Measurements from ENCODE around the gene ZNF763.
"Not testable (repeated sequence)": the region's sequence is repeated elsewhere in the genome, so short reads cannot be mapped to it uniquely, and the experiment has no call there.

Gene ZNF763

GRCh38 chr19:11964858-11965645, at the start of gene ZNF763:
TSS of gene ZNF763 (plus strand) at chr19:11965040. CDS start at chr19:11965209, 169 bp downstream.
- Histone ChIP-seq H3K9ac (ENCODE audit: insufficient read length, low read depth) (peak within 1 kb of the TSS; percentile 77), H3K27me3 (ENCODE audit: insufficient read depth, insufficient read length) (peaks cover 12% of the 10 kb centered on the region), H3K9me3 (ENCODE audit: insufficient read depth, low read length) (no peaks in the 10 kb centered on the region), H3K4me3 (ENCODE audit: insufficient read length, low read depth) (peak within 1 kb of the TSS; percentile 67), H3K36me3 (ENCODE audit: insufficient read depth, insufficient read length, low read length) (no peaks in the 10 kb centered on the region), H3K4me1 (ENCODE audit: insufficient read depth, insufficient read length) (no peaks in the 10 kb centered on the region)
- no peak for TF ChIP-seq YY1 (IDR thresholded peaks at IDR 0.05; ENCODE audit: insufficient read depth, insufficient read length)
- TF ChIP-seq ZNF274 (IDR thresholded peaks at IDR 0.05; ENCODE audit: low read depth, low read length), result no peak
- TF ChIP-seq SUZ12 (IDR thresholded peaks at IDR 0.05; ENCODE audit: extremely low read depth, insufficient read depth, insufficient read length), result no peak
- DNase-seq (ENCODE audit: low read depth, low spot score), result peak; percentile 91

DNA sequence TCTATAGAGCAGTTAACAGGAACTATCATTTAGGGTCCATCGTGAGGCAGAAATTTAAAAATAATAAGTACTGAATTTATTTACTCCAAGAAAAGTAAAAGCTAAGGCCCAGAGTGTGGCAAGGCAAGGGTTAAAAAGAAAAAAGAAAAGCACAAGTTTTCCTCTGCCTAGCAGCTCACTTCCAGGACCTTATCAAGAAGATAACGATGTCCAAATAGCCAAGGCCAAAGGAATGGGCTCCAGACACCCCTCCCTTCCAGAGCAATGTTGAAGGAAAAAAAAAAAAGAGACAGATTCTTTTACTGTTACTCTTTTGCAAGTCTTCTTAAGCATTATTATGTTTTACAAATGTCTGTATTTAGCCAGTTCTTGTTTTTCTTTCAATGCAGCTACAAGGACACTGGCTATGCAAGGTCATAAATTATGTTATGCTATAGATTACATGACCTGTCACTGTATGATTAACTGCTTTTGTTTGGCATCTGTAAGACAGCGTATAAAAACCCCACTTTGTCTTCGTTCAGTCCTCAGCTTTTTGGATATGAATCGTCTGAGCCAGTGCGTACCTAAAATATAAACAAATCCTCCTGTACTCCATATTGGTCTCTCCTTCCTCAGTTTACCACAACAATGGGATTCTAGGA, 42.9 kb upstream of the ZNF763 start:
- peaks cover 4% of the 10 kb centered on the region for H3K4me1 ChIP-seq (ENCODE audit: insufficient read depth, insufficient read length)
- H3K9me3 ChIP-seq (ENCODE audit: insufficient read depth, low read length), result no peaks in the 10 kb centered on the region
- no peak overlapping the region for H3K4me3 ChIP-seq (ENCODE audit: insufficient read length, low read depth)
- H3K9ac ChIP-seq (ENCODE audit: insufficient read length, low read depth), result no peak overlapping the region
- no peak for TF ChIP-seq YY1 (IDR thresholded peaks at IDR 0.05; ENCODE audit: insufficient read depth, insufficient read length)
- H3K36me3 ChIP-seq (ENCODE audit: insufficient read depth, insufficient read length, low read length), result peaks cover 4% of the 10 kb centered on the region
- no peak for DNase-seq (ENCODE audit: low read depth, low spot score)
- H3K27me3 ChIP-seq (ENCODE audit: insufficient read depth, insufficient read length), result no peaks in the 10 kb centered on the region

- peak; percentile 87 for DNase-seq (ENCODE audit: low read depth, low spot score)
- H3K4me3 ChIP-seq (ENCODE audit: insufficient read length, low read depth), result peak within 1 kb of the TSS; percentile 83
- peaks cover 4% of the 10 kb centered on the region for H3K4me1 ChIP-seq (ENCODE audit: insufficient read depth, insufficient read length)
- peaks cover 18% of the 10 kb centered on the region for H3K36me3 ChIP-seq (ENCODE audit: insufficient read depth, insufficient read length, low read length)
- no peak for TF ChIP-seq ZNF274 (IDR thresholded peaks at IDR 0.05; ENCODE audit: low read depth, low read length)
- no peak for TF ChIP-seq SUZ12 (IDR thresholded peaks at IDR 0.05; ENCODE audit: extremely low read depth, insufficient read depth, insufficient read length)
- TF ChIP-seq YY1 (IDR thresholded peaks at IDR 0.05; ENCODE audit: insufficient read depth, insufficient read length), result no peak
- H3K9me3 ChIP-seq (ENCODE audit: insufficient read depth, low read length), result peaks cover 5% of the 10 kb centered on the region; the same call in 1 of the 2 replicates
- H3K9ac ChIP-seq (ENCODE audit: insufficient read length, low read depth), result peak within 1 kb of the TSS; percentile 99
- H3K27me3 ChIP-seq (ENCODE audit: insufficient read depth, insufficient read length), result no peaks in the 10 kb centered on the region
Observed at GRCh38 chr19:11924886-11925650, 39.8 kb upstream of the ZNF763 start, which contains the start of gene ZNF700. TSS of gene ZNF700 (plus strand) at chr19:11925107. CDS start at chr19:11925211, 104 bp downstream.

GRCh38 chr19:11925651-11926187, 39.1 kb upstream of the ZNF763 start:
- H3K4me1 ChIP-seq (ENCODE audit: insufficient read depth, insufficient read length); DNase-seq (ENCODE audit: low read depth, low spot score); H3K27me3 ChIP-seq (ENCODE audit: insufficient read depth, insufficient read length); H3K9me3 ChIP-seq (ENCODE audit: insufficient read depth, low read length): not testable (repeated sequence)
- Histone ChIP-seq H3K9ac (ENCODE audit: insufficient read length, low read depth) (peak overlapping the region; percentile 99), H3K4me3 (ENCODE audit: insufficient read length, low read depth) (peak overlapping the region; percentile 83), H3K36me3 (ENCODE audit: insufficient read depth, insufficient read length, low read length) (peaks cover 23% of the 10 kb centered on the region)

DNA sequence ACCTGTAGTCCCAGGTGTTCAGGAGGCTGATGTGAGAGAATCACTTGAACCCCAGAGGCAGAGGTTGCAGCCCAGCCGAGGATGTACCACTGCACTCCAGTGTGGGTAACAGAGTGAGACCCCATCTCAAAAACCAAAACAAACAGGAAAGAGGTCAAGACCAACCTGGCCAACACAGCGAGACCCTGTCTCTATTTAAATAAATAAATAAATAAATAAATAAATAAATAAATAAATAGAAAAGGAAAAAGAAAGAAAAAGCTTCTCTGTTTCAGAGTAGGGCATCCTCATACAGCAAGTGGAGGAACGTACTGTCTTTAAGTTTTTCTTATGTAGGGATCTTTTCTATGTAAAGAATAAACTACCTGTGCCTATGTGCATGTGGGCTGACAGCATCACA, 37.6 kb upstream of the ZNF763 start:
- no peaks in the 10 kb centered on the region for H3K27me3 ChIP-seq (ENCODE audit: insufficient read depth, insufficient read length)
- peaks cover 5% of the 10 kb centered on the region; the same call in 1 of the 2 replicates for H3K9me3 ChIP-seq (ENCODE audit: insufficient read depth, low read length)
- H3K4me1 ChIP-seq (ENCODE audit: insufficient read depth, insufficient read length), result peaks cover 4% of the 10 kb centered on the region
- DNase-seq (ENCODE audit: low read depth, low spot score), result no peak
- TF ChIP-seq YY1 (IDR thresholded peaks at IDR 0.05; ENCODE audit: insufficient read depth, insufficient read length) (no peak), ZNF274 (IDR thresholded peaks at IDR 0.05; ENCODE audit: low read depth, low read length) (no peak), SUZ12 (IDR thresholded peaks at IDR 0.05; ENCODE audit: extremely low read depth, insufficient read depth, insufficient read length) (no peak)
- H3K36me3 ChIP-seq (ENCODE audit: insufficient read depth, insufficient read length, low read length), result peaks cover 26% of the 10 kb centered on the region
- no peak overlapping the region for H3K4me3 ChIP-seq (ENCODE audit: insufficient read length, low read depth)
- no peak overlapping the region for H3K9ac ChIP-seq (ENCODE audit: insufficient read length, low read depth)

DNA sequence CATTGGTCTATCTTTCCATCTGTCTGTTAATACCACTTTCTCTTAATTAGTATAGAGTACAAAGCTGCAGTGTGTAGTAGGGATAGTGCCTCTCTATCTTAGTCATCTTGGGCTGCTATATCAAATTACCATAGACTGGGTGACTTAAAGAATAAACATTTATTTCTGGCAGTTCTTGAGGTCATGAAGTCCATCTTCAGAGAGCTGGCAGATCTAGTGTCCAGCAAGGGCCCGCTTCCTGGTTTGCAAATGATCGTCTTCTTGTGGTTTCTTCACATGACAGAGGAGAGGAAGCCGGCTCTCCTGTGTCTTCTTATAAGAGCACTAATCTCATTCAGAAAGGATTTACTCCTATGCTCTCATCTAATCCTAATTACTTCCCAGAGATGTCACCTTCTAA, 33.8 kb upstream of the ZNF763 start:
- Histone ChIP-seq H3K9ac (ENCODE audit: insufficient read length, low read depth) (no peak overlapping the region), H3K27me3 (ENCODE audit: insufficient read depth, insufficient read length) (no peaks in the 10 kb centered on the region), H3K4me3 (ENCODE audit: insufficient read length, low read depth) (no peak overlapping the region), H3K4me1 (ENCODE audit: insufficient read depth, insufficient read length) (no peaks in the 10 kb centered on the region), H3K36me3 (ENCODE audit: insufficient read depth, insufficient read length, low read length) (peaks cover 33% of the 10 kb centered on the region), H3K9me3 (ENCODE audit: insufficient read depth, low read length) (peaks cover 24% of the 10 kb centered on the region; the same call in 1 of the 2 replicates)
- no peak for TF ChIP-seq SUZ12 (IDR thresholded peaks at IDR 0.05; ENCODE audit: extremely low read depth, insufficient read depth, insufficient read length)
- no peak for TF ChIP-seq YY1 (IDR thresholded peaks at IDR 0.05; ENCODE audit: insufficient read depth, insufficient read length)
- TF ChIP-seq ZNF274 (IDR thresholded peaks at IDR 0.05; ENCODE audit: low read depth, low read length), result no peak
- no peak for DNase-seq (ENCODE audit: low read depth, low spot score)

DNA sequence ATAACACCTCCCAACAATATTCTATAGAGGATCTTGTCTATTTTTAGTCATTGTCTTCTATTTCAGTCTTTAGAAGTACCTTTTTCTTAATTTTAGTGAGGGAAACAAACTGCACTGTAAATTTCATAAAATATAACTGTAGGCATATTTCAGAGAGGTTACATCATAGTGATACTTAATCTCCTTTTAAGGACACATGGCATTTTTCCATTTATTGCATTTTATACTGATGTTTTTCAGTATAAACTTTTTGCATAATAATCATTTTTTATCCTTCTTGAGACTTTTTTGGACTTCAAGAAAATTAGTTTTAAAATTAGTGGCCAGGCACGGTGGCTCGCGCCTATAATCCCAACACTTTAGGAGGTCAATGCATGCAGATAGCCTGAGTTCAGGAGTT, 33.3 kb upstream of the ZNF763 start:
- TF ChIP-seq ZNF274 (IDR thresholded peaks at IDR 0.05; ENCODE audit: low read depth, low read length) (no peak), SUZ12 (IDR thresholded peaks at IDR 0.05; ENCODE audit: extremely low read depth, insufficient read depth, insufficient read length) (no peak), YY1 (IDR thresholded peaks at IDR 0.05; ENCODE audit: insufficient read depth, insufficient read length) (no peak)
- H3K9ac ChIP-seq (ENCODE audit: insufficient read length, low read depth), result no peak overlapping the region
- peaks cover 33% of the 10 kb centered on the region for H3K36me3 ChIP-seq (ENCODE audit: insufficient read depth, insufficient read length, low read length)
- no peaks in the 10 kb centered on the region for H3K27me3 ChIP-seq (ENCODE audit: insufficient read depth, insufficient read length)
- no peaks in the 10 kb centered on the region for H3K4me1 ChIP-seq (ENCODE audit: insufficient read depth, insufficient read length)
- DNase-seq (ENCODE audit: low read depth, low spot score), result no peak
- H3K4me3 ChIP-seq (ENCODE audit: insufficient read length, low read depth), result no peak overlapping the region
- peaks cover 24% of the 10 kb centered on the region; the same call in 1 of the 2 replicates for H3K9me3 ChIP-seq (ENCODE audit: insufficient read depth, low read length)

GRCh38 chr19:11935829-11936228, 29.0 kb upstream of the ZNF763 start:
- not testable (repeated sequence) for DNase-seq (ENCODE audit: low read depth, low spot score); H3K27me3 ChIP-seq (ENCODE audit: insufficient read depth, insufficient read length); H3K9ac ChIP-seq (ENCODE audit: insufficient read length, low read depth); H3K4me1 ChIP-seq (ENCODE audit: insufficient read depth, insufficient read length); H3K4me3 ChIP-seq (ENCODE audit: insufficient read length, low read depth)
- Histone ChIP-seq H3K36me3 (ENCODE audit: insufficient read depth, insufficient read length, low read length) (peaks cover 14% of the 10 kb centered on the region), H3K9me3 (ENCODE audit: insufficient read depth, low read length) (peaks cover 39% of the 10 kb centered on the region)

DNA sequence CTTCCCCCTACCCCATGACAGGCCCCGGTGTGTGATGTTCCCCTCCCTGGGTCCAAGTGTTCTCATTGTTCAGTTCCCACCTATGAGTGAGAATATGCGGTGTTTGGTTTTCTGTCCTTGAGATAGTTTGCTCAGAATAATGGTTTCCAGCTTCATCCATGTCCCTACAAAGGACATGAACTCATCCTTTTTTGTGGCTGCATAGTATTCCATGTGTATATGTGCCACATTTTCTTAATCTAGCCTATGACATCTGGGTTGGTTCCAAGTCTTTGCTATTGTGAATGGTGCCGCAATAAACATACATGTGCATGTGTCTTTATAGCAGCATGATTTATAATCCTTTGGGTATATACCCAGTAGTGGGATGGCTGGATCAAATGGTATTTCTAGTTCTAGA, 26.5 kb upstream of the ZNF763 start:
- peaks cover 59% of the 10 kb centered on the region for H3K9me3 ChIP-seq (ENCODE audit: insufficient read depth, low read length)
- not testable (repeated sequence) for H3K4me3 ChIP-seq (ENCODE audit: insufficient read length, low read depth); H3K9ac ChIP-seq (ENCODE audit: insufficient read length, low read depth); H3K27me3 ChIP-seq (ENCODE audit: insufficient read depth, insufficient read length); DNase-seq (ENCODE audit: low read depth, low spot score); H3K4me1 ChIP-seq (ENCODE audit: insufficient read depth, insufficient read length)
- peaks cover 19% of the 10 kb centered on the region for H3K36me3 ChIP-seq (ENCODE audit: insufficient read depth, insufficient read length, low read length)
